GM12878 (cell line): ENCODE data around the gene ZNF462. TPM values are rescaled to one million over a fixed set of nuclear protein-coding genes. Genes with fewer than 3 reads are reported as not detected.

Experiments
- E2F8 ChIP-seq: fragments of 450-650 bp; IDR thresholded peaks from 2 replicates; pipeline ENCODE4 v1.6.1; 2018; ENCODE audit warnings: mild to moderate bottlenecking, low read depth, moderate library complexity; ENCODE audit not compliant: partially characterized antibody
- EP300 ChIP-seq, 2 experiments: fragments of 150-350 bp in 1 of 2; IDR thresholded peaks; 2 replicates each; pipeline ENCODE4 v1.6.1; 2011 to 2012; ENCODE audit warnings: low read depth in 2 of 2, low read length in 2 of 2, borderline replicate concordance in 1 of 2, improper control_type of control experiment in 1 of 2, inconsistent platforms in 1 of 2; ENCODE audit not compliant: control insufficient read depth in 1 of 2
- MXI1 ChIP-seq: fragments of 150-350 bp; IDR thresholded peaks from 2 replicates; pipeline ENCODE4 v1.6.1; 2011; ENCODE audit warnings: low read depth, mild to moderate bottlenecking, inconsistent platforms, low read length, improper control_type of control experiment
- TARDBP ChIP-seq: IDR thresholded peaks from 2 replicates; pipeline ENCODE4 v1.6.1; 2016; ENCODE audit warnings: borderline replicate concordance
- USF1 ChIP-seq: IDR thresholded peaks from 2 replicates; pipeline ENCODE4 v1.6.1; 2011; ENCODE audit warnings: borderline replicate concordance, low read depth, mild to moderate bottlenecking, moderate library complexity, mixed read lengths, low read length; ENCODE audit not compliant: insufficient read depth; ENCODE audit errors: extremely low read length
- ZNF592 ChIP-seq: fragments of 450-650 bp; IDR thresholded peaks from 2 replicates; pipeline ENCODE4 v1.6.1; 2017; ENCODE audit warnings: mild to moderate bottlenecking, moderate library complexity
- polyA plus RNA-seq, 11 experiments: library from polyadenylated mRNA; depleted of rRNA in 4 of 11; unstranded in 6 of 11; stranded (reverse) in 5 of 11; fragments of >200 nt; fragmentation: Nextera tagmentation in 4 of 11; fragmentation: Illumina TruSeq in 1 of 11; extraction: Ambion mirVana in 4 of 11; extraction: Trizol in 1 of 11; gene quantifications; 1 replicate in 1 of 11; 2 replicates in 10 of 11; pipeline versions ENCODE4 v1.2.1 to v1.2.3, GENCODE V29; 2011 to 2016; ENCODE audit warnings: inconsistent platforms in 2 of 11, missing spikeins in 2 of 11, low read depth in 1 of 11
- total RNA-seq, 4 experiments: library from RNA; depleted of rRNA in 3 of 4; stranded (reverse); fragments of >200 nt in 3 of 4; fragmentation: Illumina TruSeq in 1 of 4; extraction: Trizol in 1 of 4; gene quantifications; 2 replicates each; pipeline versions ENCODE4 v1.2.1 to v1.2.3, GENCODE V29; 2013 to 2021

ZNF462 gene
- total and polyA plus RNA-seq, 10 of the 15 experiments (the other 5 are each of a cell fraction or from before 2014, with no cell fraction given), result 0.27 to 13.7 (median 0.55) TPM

GRCh38 chr9:107059220-107059619, 196.3 kb downstream of the ZNF462 start (continued):
- TF ChIP-seq EP300 (IDR thresholded peaks at IDR 0.05; ENCODE audit: borderline replicate concordance in 1 of 2, control insufficient read depth in 1 of 2, low read depth in 2 of 2, low read length in 2 of 2) (no peak), E2F8 (no peak), TARDBP (no peak), USF1 (no peak), MXI1 (no peak), ZNF592 (no peak)
